GM23248 (cell line): Measurements from ENCODE around the gene ELOVL5. TPM values are rescaled to one million over a fixed set of nuclear protein-coding genes. Genes with fewer than 3 reads are reported as not detected.

Experiments used
- DNase-seq: peaks from one replicate; pipeline ENCODE4 v3.0.0-alpha.2; 2015
- H2AFZ ChIP-seq: fragments of 200-600 bp; sonication (generic); 2 replicates; pipeline ENCODE4 v1.6.1; 2016; ENCODE audit warnings: antibody characterized with exemption
- H3F3A ChIP-seq: fragments of 200-600 bp; sonication (generic); 2 replicates; pipeline ENCODE4 v1.6.1; 2016; ENCODE audit warnings: mild to moderate bottlenecking, antibody characterized with exemption, mixed run types; ENCODE audit not compliant: insufficient read depth
- H3K27ac ChIP-seq: fragments of 200-600 bp; sonication (generic); 2 replicates; pipeline ENCODE4 v1.5.1; 2016; ENCODE audit warnings: mild to moderate bottlenecking
- H3K27me3 ChIP-seq: fragments of 200-600 bp; sonication (generic); replicated peaks from 2 replicates; pipeline ENCODE4 v1.6.1; 2016; ENCODE audit warnings: mild to moderate bottlenecking; ENCODE audit not compliant: insufficient read depth
- H3K36me3 ChIP-seq: fragments of 200-600 bp; sonication (generic); 2 replicates; pipeline ENCODE4 v1.6.1; 2016; ENCODE audit warnings: low read depth, mild to moderate bottlenecking
- H3K4me1 ChIP-seq: fragments of 200-600 bp; sonication (generic); 2 replicates; pipeline ENCODE4 v1.6.1; 2016; ENCODE audit warnings: mild to moderate bottlenecking; ENCODE audit not compliant: insufficient read depth
- H3K4me2 ChIP-seq: fragments of 200-600 bp; sonication (generic); one replicate; pipeline ENCODE4 v1.6.1; 2016; ENCODE audit warnings: mild to moderate bottlenecking; ENCODE audit not compliant: unreplicated experiment
- H3K4me3 ChIP-seq: fragments of 200-600 bp; sonication (generic); 2 replicates; pipeline ENCODE4 v1.5.1; 2016; ENCODE audit warnings: mild to moderate bottlenecking
- H3K79me2 ChIP-seq: fragments of 200-600 bp; sonication (generic); 2 replicates; pipeline ENCODE4 v1.6.1; 2016; ENCODE audit warnings: mild to moderate bottlenecking; ENCODE audit not compliant: insufficient read depth
- H3K9ac ChIP-seq: fragments of 200-600 bp; sonication (generic); 2 replicates; pipeline ENCODE4 v1.6.1; 2016; ENCODE audit warnings: mild to moderate bottlenecking
- H3K9me2 ChIP-seq: fragments of 200-600 bp; sonication (generic); 2 replicates; pipeline ENCODE4 v1.6.1; 2016; ENCODE audit warnings: mixed run types, mild to moderate bottlenecking, moderate library complexity; ENCODE audit not compliant: insufficient read depth
- H3K9me3 ChIP-seq: fragments of 200-600 bp; sonication (generic); one replicate; pipeline ENCODE4 v1.6.1; 2017; ENCODE audit warnings: low read depth
- H4K20me1 ChIP-seq: fragments of 200-600 bp; sonication (generic); 2 replicates; pipeline ENCODE4 v1.6.0; 2016; ENCODE audit not compliant: insufficient read depth
- EZH2 ChIP-seq: fragments of 200-600 bp; sonication (generic); IDR thresholded peaks from 2 replicates; pipeline ENCODE4 v1.6.1; 2018; ENCODE audit warnings: antibody characterized with exemption, mild to moderate bottlenecking; ENCODE audit not compliant: insufficient read depth, poor library complexity, severe bottlenecking
- EZH2phosphoT487 ChIP-seq: fragments of 200-600 bp; sonication (generic); IDR thresholded peaks from 2 replicates; pipeline ENCODE4 v1.6.1; 2018; ENCODE audit warnings: antibody characterized with exemption, moderate library complexity, mild to moderate bottlenecking, low read depth; ENCODE audit not compliant: insufficient read depth
- WGBS, 2 experiments: methylation state at CpG; one replicate each; pipeline ENCODE4 v1.1.6; 2015 to 2017; ENCODE audit warnings: low lambda C conversion rate in 2 of 2, low coverage in 1 of 2; ENCODE audit errors: missing lambda C conversion rate in 2 of 2; 5-methylcytosine and 5-hydroxymethylcytosine counted together
- in situ Hi-C: fragments of 300-500 bp; cut with MboI; formaldehyde crosslinking; loops from 2 replicates; pipeline ENCODE4 v1.15.0; 2020
- polyA plus RNA-seq: library from polyadenylated mRNA; unstranded; fragments of >200 nt; fragmentation: Nextera tagmentation; extraction: Ambion mirVana; gene quantifications from 2 replicates; pipeline ENCODE4 v1.2.1, GENCODE V29; 2016
- total RNA-seq: library from RNA; depleted of rRNA; stranded (reverse); fragments of >200 nt; shearing (Covaris generic); gene quantifications from 2 replicates; pipeline ENCODE4 v1.2.3, GENCODE V29; 2014

Gene ELOVL5
- total and polyA plus RNA-seq, 2 experiments from 2014 or later = 70.8 to 87.3 TPM

GRCh38 chr6:53358440-53359094 lies 9.8 kb upstream of the ELOVL5 start:
- no peaks in the 10 kb centered on the region for H3K79me2 ChIP-seq
- WGBS, 2 experiments = 60 to 62% methylated on average over 17 of the region's 17 CpGs
- TF ChIP-seq EZH2phosphoT487 (no peak), EZH2 (no peak)
- H3F3A ChIP-seq = peaks cover 34% of the 10 kb centered on the region
- peak overlapping the region; percentile 82 for H3K4me2 ChIP-seq
- no peaks in the 10 kb centered on the region for H3K9me3 ChIP-seq
- H3K27ac ChIP-seq = peak overlapping the region; percentile 94
- H3K9me2 ChIP-seq = no peaks in the 10 kb centered on the region
- no peak for DNase-seq
- no peaks in the 10 kb centered on the region for H3K27me3 ChIP-seq
- H3K9ac ChIP-seq = peak overlapping the region; percentile 88
- in situ Hi-C loops = no loop called here
- peak overlapping the region; percentile 73 for H3K4me3 ChIP-seq
- no peaks in the 10 kb centered on the region for H4K20me1 ChIP-seq
- no peaks in the 10 kb centered on the region for H3K36me3 ChIP-seq
- H2AFZ ChIP-seq = peak overlapping the region; percentile 88
- peaks cover 32% of the 10 kb centered on the region for H3K4me1 ChIP-seq

DNA sequence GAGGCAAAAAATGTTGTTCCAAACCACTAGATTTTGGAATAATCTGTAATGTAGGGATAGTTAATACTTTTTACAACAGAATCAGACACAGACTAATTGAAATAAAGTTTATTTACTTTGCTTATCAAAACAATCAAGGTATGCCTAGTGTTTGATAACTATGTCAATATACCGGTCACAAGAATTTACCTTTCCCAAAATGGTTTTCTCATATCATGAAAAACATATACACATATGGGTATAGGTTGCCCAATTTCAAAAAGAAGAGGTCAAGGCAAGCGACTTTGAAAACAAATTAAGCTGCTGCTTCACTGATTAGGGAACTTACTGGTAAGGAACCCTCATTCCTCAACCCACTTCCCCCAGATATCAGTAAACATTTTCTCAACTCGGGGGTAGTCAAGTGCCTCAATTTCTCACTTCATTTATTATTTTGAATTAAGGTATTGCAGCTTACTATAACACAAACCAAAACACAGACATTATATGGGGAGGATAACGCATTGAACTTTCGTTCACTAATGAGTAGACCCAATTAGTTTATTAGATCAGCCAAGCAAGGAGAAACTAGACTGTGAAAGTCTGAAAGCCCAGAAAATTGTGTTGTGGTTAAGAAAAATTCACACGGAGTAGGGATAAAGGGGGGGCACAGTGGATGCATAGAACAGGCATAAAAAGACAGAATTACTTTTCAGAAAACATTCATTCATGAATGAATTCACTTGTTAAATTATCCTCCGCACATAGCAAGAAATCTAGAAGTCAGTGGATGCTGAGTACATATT lies 9.0 kb upstream of the ELOVL5 start:
- Histone ChIP-seq H2AFZ (no peak overlapping the region), H3K27me3 (no peaks in the 10 kb centered on the region), H3K9ac (no peak overlapping the region), H3F3A (peaks cover 34% of the 10 kb centered on the region), H3K4me2 (no peak overlapping the region), H3K27ac (no peak overlapping the region), H3K9me3 (no peaks in the 10 kb centered on the region), H3K4me1 (peaks cover 32% of the 10 kb centered on the region), H3K79me2 (no peaks in the 10 kb centered on the region), H4K20me1 (no peaks in the 10 kb centered on the region), H3K36me3 (no peaks in the 10 kb centered on the region), H3K4me3 (no peak overlapping the region), H3K9me2 (no peaks in the 10 kb centered on the region)
- no peak for DNase-seq
- TF ChIP-seq EZH2 (no peak), EZH2phosphoT487 (no peak)
- in situ Hi-C loops = no loop called here
- 85 to 86% methylated on average over 7 of the region's 7 CpGs for WGBS, 2 experiments

DNA sequence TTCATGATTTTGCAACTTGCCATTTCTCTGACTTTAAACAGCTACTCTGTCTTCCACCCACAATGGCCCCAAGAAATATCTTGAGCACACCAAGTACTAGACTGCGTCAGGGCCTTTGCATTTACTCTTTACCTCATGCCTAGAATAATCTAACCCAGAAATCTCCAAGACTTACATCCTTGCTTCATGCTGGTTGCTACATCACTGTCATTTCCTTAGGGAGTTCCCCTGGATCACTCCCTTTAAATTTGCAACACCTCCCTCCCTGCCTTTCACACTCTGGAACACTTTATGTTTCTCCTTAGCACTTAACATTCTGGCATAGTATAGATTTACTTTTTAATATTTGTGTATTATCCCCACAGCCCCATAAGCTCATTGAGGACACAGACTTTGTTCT lies 4.9 kb upstream of the ELOVL5 start:
- Histone ChIP-seq H4K20me1 (no peaks in the 10 kb centered on the region), H3K36me3 (no peaks in the 10 kb centered on the region)
- in situ Hi-C loops = no loop called here

GRCh38 chr6:53352360-53352759 lies 3.6 kb upstream of the ELOVL5 start:
- Histone ChIP-seq H3K9ac (no peak overlapping the region), H3K4me2 (no peak overlapping the region), H3K36me3 (no peaks in the 10 kb centered on the region), H3K27me3 (no peaks in the 10 kb centered on the region), H3K4me3 (no peak overlapping the region), H2AFZ (no peak overlapping the region), H3K4me1 (no peaks in the 10 kb centered on the region), H3K9me3 (no peaks in the 10 kb centered on the region), H3K79me2 (peaks cover 7% of the 10 kb centered on the region), H3K27ac (no peak overlapping the region), H3F3A (peaks cover 6% of the 10 kb centered on the region; the same call in 1 of the 2 replicates), H3K9me2 (no peaks in the 10 kb centered on the region), H4K20me1 (no peaks in the 10 kb centered on the region)
- in situ Hi-C loops = no loop called here
- 54 to 72% methylated on average over 3 of the region's 3 CpGs for WGBS, 2 experiments
- TF ChIP-seq EZH2 = no peak
- no peak for TF ChIP-seq EZH2phosphoT487
- DNase-seq = no peak

More for the DNA sequence above, 4.9 kb upstream of the ELOVL5 start:
- Histone ChIP-seq H3K4me1 (peaks cover 4% of the 10 kb centered on the region), H3K27me3 (no peaks in the 10 kb centered on the region), H3K4me2 (no peak overlapping the region), H3K9me3 (no peaks in the 10 kb centered on the region), H3F3A (peaks cover 14% of the 10 kb centered on the region; the same call in 1 of the 2 replicates), H3K27ac (no peak overlapping the region), H3K9ac (no peak overlapping the region), H3K9me2 (no peaks in the 10 kb centered on the region), H3K4me3 (no peak overlapping the region), H3K79me2 (no peaks in the 10 kb centered on the region), H2AFZ (no peak overlapping the region)
- DNase-seq = no peak
- no peak for TF ChIP-seq EZH2phosphoT487
- TF ChIP-seq EZH2 = no peak
- WGBS, 2 experiments = 58 to 87% methylated on average over 1 of the region's 1 CpG
